ENCODE data around the gene KIF16B.

KIF16B gene

DNA sequence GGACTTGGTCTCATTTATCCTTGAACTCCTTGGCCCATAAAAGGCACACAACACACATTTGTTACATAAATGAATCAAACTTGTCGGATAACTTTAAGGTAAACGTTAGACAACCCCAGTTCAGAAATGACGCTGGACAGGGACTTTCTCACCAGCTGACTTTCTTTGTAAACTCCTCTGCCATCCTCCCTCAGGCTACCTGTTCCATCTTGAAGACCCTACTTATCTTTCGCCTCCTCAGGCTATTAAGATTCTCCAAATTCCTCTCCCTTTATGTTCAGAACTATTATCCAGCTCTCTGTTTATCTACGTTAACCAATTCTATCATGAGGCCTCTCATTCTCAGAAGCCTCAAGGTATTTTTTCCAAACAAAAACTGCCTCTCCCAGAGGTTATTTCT lies 47.7 kb upstream of the KIF16B start:
- H2AFZ ChIP-seq (ENCODE audit: low read depth, low read length): no peak overlapping the region
- H3K9me3 ChIP-seq (ENCODE audit: insufficient read depth, low read length, severe bottlenecking): peaks cover 9% of the 10 kb centered on the region
- H4K20me1 ChIP-seq (ENCODE audit: insufficient read depth, low read length): no peaks in the 10 kb centered on the region
- H3K27me3 ChIP-seq (ENCODE audit: insufficient read depth, low read length, poor library complexity): no peaks in the 10 kb centered on the region
- H3K4me3 ChIP-seq (ENCODE audit: low read depth in 1 of 2, low read length in 2 of 2): no peak overlapping the region
- ATAC-seq (ENCODE audit: insufficient read depth, low read depth) (no peak), DNase-seq (no peak)
- no peaks in the 10 kb centered on the region for H3K36me3 ChIP-seq (ENCODE audit: insufficient read depth, low read length)
- no peaks in the 10 kb centered on the region for H3K4me1 ChIP-seq (ENCODE audit: insufficient read depth, low read length)
- TF ChIP-seq, protein P1, sequence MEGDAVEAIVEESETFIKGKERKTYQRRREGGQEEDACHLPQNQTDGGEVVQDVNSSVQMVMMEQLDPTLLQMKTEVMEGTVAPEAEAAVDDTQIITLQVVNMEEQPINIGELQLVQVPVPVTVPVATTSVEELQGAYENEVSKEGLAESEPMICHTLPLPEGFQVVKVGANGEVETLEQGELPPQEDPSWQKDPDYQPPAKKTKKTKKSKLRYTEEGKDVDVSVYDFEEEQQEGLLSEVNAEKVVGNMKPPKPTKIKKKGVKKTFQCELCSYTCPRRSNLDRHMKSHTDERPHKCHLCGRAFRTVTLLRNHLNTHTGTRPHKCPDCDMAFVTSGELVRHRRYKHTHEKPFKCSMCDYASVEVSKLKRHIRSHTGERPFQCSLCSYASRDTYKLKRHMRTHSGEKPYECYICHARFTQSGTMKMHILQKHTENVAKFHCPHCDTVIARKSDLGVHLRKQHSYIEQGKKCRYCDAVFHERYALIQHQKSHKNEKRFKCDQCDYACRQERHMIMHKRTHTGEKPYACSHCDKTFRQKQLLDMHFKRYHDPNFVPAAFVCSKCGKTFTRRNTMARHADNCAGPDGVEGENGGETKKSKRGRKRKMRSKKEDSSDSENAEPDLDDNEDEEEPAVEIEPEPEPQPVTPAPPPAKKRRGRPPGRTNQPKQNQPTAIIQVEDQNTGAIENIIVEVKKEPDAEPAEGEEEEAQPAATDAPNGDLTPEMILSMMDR (IDR thresholded peaks at IDR 0.05; ENCODE audit: borderline replicate concordance, extremely low read depth, low read length, poor library complexity, severe bottlenecking): no peak
- no peak for TF ChIP-seq EZH2 (IDR thresholded peaks at IDR 0.05; ENCODE audit: borderline replicate concordance, low read depth, low read length, severe bottlenecking)
- no peak overlapping the region for H3K27ac ChIP-seq (ENCODE audit: low read length)
- H3K4me2 ChIP-seq (ENCODE audit: insufficient read depth, low read length): no peak overlapping the region
- H3K9ac ChIP-seq (ENCODE audit: low read depth, low read length): no peak overlapping the region
- H3K79me2 ChIP-seq (ENCODE audit: insufficient read depth, low read length): no peaks in the 10 kb centered on the region

DNA sequence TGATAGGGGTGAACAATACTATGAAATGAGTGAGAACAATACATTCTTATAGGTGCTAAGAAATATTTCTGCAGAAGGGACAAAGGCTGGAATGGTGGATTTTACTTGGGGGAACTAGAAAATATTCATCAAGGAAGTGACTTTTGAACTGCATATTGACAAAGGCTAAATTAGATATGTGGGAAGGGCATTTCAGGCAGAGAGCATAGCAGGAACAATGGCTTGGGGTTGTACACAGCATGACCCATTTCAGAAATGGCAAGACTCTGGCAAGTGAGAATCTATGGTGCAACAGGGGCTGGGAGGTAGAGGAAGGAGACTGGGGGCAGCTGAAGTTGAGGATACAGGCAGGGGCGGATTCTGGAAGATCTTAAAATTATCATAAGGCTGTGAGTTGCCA lies 46.7 kb upstream of the KIF16B start:
- H3K4me2 ChIP-seq (ENCODE audit: insufficient read depth, low read length): no peak overlapping the region
- no peaks in the 10 kb centered on the region for H3K79me2 ChIP-seq (ENCODE audit: insufficient read depth, low read length)
- DNase-seq: no peak
- TF ChIP-seq, protein P1 (IDR thresholded peaks at IDR 0.05; ENCODE audit: borderline replicate concordance, extremely low read depth, low read length, poor library complexity, severe bottlenecking): no peak
- no peak for TF ChIP-seq EZH2 (IDR thresholded peaks at IDR 0.05; ENCODE audit: borderline replicate concordance, low read depth, low read length, severe bottlenecking)
- H3K4me1 ChIP-seq (ENCODE audit: insufficient read depth, low read length): no peaks in the 10 kb centered on the region
- H3K9me3 ChIP-seq (ENCODE audit: insufficient read depth, low read length, severe bottlenecking): peaks cover 9% of the 10 kb centered on the region
- no peaks in the 10 kb centered on the region for H3K36me3 ChIP-seq (ENCODE audit: insufficient read depth, low read length)
- no peaks in the 10 kb centered on the region for H3K27me3 ChIP-seq (ENCODE audit: insufficient read depth, low read length, poor library complexity)
- H3K9ac ChIP-seq (ENCODE audit: low read depth, low read length): no peak overlapping the region
- no peak overlapping the region for H2AFZ ChIP-seq (ENCODE audit: low read depth, low read length)
- H3K4me3 ChIP-seq (ENCODE audit: low read depth in 1 of 2, low read length in 2 of 2): no peak overlapping the region
- H3K27ac ChIP-seq (ENCODE audit: low read length): no peak overlapping the region
- H4K20me1 ChIP-seq (ENCODE audit: insufficient read depth, low read length): no peaks in the 10 kb centered on the region
- no peak for ATAC-seq (ENCODE audit: insufficient read depth, low read depth)

DNA sequence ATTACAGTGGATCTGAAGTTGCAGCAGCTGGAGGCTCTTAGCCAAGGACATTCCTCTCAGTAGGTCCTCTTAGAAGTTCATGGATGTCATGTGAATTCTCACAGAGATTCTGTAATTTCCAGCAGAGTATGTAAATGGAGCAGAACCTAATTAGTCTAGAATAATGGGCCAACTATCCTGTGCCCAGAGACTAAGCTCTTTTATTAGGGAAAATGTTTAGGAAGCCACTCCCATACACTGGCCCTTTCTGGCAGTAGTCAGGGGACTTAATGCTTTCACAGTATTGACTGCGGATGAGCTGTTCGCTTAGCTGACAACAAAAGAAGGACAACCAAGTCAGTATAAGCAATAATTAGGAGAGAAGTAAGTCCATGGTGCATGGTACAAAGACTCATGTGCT lies 43.8 kb upstream of the KIF16B start:
- H4K20me1 ChIP-seq (ENCODE audit: insufficient read depth, low read length): no peaks in the 10 kb centered on the region
- no peaks in the 10 kb centered on the region for H3K36me3 ChIP-seq (ENCODE audit: insufficient read depth, low read length)
- no peak overlapping the region for H3K4me2 ChIP-seq (ENCODE audit: insufficient read depth, low read length)
- H3K27ac ChIP-seq (ENCODE audit: low read length): no peak overlapping the region
- H3K4me1 ChIP-seq (ENCODE audit: insufficient read depth, low read length): no peaks in the 10 kb centered on the region
- no peaks in the 10 kb centered on the region for H3K27me3 ChIP-seq (ENCODE audit: insufficient read depth, low read length, poor library complexity)
- ATAC-seq (ENCODE audit: insufficient read depth, low read depth) (no peak), DNase-seq (no peak)
- no peaks in the 10 kb centered on the region for H3K79me2 ChIP-seq (ENCODE audit: insufficient read depth, low read length)
- H3K9ac ChIP-seq (ENCODE audit: low read depth, low read length): no peak overlapping the region
- no peak overlapping the region for H2AFZ ChIP-seq (ENCODE audit: low read depth, low read length)
- no peak overlapping the region for H3K4me3 ChIP-seq (ENCODE audit: low read depth in 1 of 2, low read length in 2 of 2)
- TF ChIP-seq EZH2 (IDR thresholded peaks at IDR 0.05; ENCODE audit: borderline replicate concordance, low read depth, low read length, severe bottlenecking): no peak
- TF ChIP-seq, protein P1 (IDR thresholded peaks at IDR 0.05; ENCODE audit: borderline replicate concordance, extremely low read depth, low read length, poor library complexity, severe bottlenecking): no peak
- H3K9me3 ChIP-seq (ENCODE audit: insufficient read depth, low read length, severe bottlenecking): peaks cover 9% of the 10 kb centered on the region

DNA sequence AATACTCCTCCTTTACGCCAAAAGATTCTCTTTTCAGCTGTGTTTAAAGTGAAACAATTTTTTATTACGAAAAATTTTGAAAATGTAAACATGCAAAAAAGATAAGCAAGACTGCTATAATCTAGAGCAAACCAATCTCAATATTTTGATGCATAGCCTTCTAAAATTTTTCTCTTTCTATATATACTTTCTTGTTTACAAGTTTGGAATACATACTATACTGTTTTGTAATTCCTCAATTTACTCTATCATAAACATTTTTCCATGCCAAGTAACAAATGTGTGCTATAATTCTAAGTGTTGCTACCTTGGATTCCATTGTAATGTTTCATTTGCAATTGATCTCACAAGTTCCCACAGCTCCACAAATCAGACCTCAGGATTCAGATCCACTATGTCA lies 43.1 kb upstream of the KIF16B start:
- no peak overlapping the region for H2AFZ ChIP-seq (ENCODE audit: low read depth, low read length)
- peaks cover 9% of the 10 kb centered on the region for H3K9me3 ChIP-seq (ENCODE audit: insufficient read depth, low read length, severe bottlenecking)
- no peak for TF ChIP-seq EZH2 (IDR thresholded peaks at IDR 0.05; ENCODE audit: borderline replicate concordance, low read depth, low read length, severe bottlenecking)
- TF ChIP-seq, protein P1 (IDR thresholded peaks at IDR 0.05; ENCODE audit: borderline replicate concordance, extremely low read depth, low read length, poor library complexity, severe bottlenecking): no peak
- H3K79me2 ChIP-seq (ENCODE audit: insufficient read depth, low read length): no peaks in the 10 kb centered on the region
- no peak overlapping the region for H3K4me3 ChIP-seq (ENCODE audit: low read depth in 1 of 2, low read length in 2 of 2)
- H3K27me3 ChIP-seq (ENCODE audit: insufficient read depth, low read length, poor library complexity): no peaks in the 10 kb centered on the region
- H3K36me3 ChIP-seq (ENCODE audit: insufficient read depth, low read length): no peaks in the 10 kb centered on the region
- no peaks in the 10 kb centered on the region for H4K20me1 ChIP-seq (ENCODE audit: insufficient read depth, low read length)
- H3K4me2 ChIP-seq (ENCODE audit: insufficient read depth, low read length): no peak overlapping the region
- DNase-seq (no peak), ATAC-seq (ENCODE audit: insufficient read depth, low read depth) (no peak)
- H3K4me1 ChIP-seq (ENCODE audit: insufficient read depth, low read length): no peaks in the 10 kb centered on the region
- no peak overlapping the region for H3K9ac ChIP-seq (ENCODE audit: low read depth, low read length)
- H3K27ac ChIP-seq (ENCODE audit: low read length): no peak overlapping the region

Measured in DND-41 (cell line).